Lower leg skin (tissue), 3 donors: ENCODE results near the gene ZDHHC14.

Experiments used
- CTCF ChIP-seq, 3 donors: fragments of 450-650 bp; IDR thresholded peaks; one replicate each; pipeline ENCODE4 v1.5.1; 2016; ENCODE audit warnings: antibody characterized with exemption in 3 of 3, mild to moderate bottlenecking in 3 of 3, moderate library complexity in 2 of 3
- POLR2A ChIP-seq, 2 donors: fragments of 450-650 bp; IDR thresholded peaks; one replicate each; pipeline ENCODE4 v1.6.1; 2016 to 2017; ENCODE audit warnings: antibody characterized with exemption in 2 of 2, mild to moderate bottlenecking in 1 of 2, moderate library complexity in 1 of 2

GRCh38 chr6:157530724-157531168 lies 149.8 kb downstream of the ZDHHC14 start:
- TF ChIP-seq CTCF (IDR thresholded peaks at IDR 0.05) (no peak), POLR2A (IDR thresholded peaks at IDR 0.05) (no peak)
